GM18511 (cell line): ENCODE measurements around the gene PTPRM.

Source experiments
- ATAC-seq: cut with Tn5 transposase; IDR thresholded peaks from one replicate; pipeline ENCODE4 v1.9.1; 2021; ENCODE audit warnings: mild to moderate bottlenecking, moderate library complexity; ENCODE audit not compliant: unreplicated experiment

PTPRM gene

DNA sequence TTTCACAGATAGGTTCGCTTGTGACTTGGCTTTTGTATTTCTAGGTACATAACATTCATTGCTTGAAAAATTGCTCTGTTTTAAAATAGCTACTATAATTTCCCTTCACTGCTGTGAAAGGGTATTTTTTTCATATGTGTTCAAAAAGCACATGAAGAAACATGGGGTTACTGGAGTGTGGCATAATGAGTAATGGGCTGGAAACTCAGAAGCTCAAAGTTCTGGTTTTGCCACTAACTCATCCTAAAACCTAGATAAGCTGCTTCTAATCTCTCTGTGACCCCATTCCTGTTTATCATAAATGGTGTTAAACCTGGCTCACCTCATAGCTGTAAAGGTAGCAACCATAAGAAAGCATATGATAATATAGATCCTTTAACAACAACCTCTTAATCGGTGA is 319.3 kb downstream of the PTPRM start:
- no peak for ATAC-seq

DNA sequence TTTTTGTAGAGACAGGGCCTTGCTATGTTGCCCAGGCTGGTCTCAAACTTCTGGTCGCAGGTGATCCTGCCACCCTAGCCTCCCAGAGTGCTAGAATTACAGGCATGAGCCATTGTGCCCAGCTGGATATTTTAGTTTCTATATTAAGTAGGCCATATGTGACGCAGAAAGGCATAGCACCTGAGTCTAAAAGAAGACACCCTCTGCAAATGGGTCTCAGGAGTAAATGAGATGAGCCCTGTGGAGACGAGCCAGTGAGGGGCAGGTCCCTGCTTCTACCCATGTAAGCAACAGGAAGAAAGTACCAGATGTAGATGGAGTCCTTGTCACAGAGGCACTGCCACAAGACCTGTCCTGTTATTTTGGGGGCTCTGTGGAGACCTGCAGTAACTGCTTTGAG is 322.4 kb downstream of the PTPRM start:
- no peak for ATAC-seq

DNA sequence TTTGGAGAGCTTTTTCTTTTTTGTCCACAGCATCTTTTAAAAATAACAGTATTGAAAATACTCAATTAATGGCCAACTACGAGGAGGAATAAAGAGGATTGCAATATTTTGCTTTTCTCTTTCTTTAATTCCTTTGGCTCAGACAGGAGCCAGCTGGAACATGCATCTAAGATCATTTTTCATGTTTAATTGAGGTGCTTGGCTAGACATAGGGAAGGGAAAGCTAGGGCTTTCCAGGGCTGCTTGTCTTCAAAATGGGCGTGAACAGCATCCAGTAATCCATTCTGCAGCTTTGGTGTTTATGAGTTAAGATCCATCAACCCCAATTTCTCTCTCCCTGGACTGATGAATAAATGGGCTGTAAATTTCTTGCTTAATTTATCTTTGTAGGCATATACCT is 323.0 kb downstream of the PTPRM start:
- no peak for ATAC-seq

DNA sequence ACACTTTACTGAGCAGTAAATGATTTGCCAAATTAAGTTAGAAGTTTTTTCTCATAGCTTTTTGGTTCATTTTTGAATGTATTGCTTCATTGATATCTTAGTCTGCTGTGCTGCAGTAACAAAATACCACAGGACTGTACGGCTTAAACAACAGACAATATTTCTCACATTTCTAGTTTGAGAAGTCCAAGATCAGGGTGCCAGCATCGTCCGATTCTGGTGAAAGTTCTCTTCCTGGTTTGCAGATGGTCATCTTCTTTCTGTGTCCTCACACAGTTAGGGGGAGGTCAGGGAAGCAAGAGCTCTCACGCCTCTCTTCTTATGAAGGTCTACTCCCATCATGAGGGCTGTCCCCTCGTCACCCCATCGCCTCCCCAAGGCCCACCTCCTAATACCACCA is 325.4 kb downstream of the PTPRM start:
- ATAC-seq, result no peak

DNA sequence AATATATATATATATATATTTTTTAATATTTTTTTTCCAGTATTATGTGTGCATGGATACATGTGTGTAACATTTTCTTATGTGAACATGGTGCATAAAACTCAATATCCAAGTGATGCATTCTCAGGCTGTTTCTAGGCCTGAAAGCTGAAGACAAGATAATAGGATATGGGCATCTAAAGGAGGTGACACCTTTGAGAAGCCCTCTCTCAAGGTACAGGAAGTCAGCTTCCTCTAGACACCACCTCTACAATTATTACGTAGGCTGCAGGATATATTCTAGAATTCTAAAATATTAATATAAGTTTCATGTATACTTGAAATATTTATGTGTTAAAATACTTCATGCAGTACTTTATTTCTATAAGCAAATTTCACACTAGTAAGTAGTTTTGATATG is 327.5 kb downstream of the PTPRM start:
- ATAC-seq, result no peak

DNA sequence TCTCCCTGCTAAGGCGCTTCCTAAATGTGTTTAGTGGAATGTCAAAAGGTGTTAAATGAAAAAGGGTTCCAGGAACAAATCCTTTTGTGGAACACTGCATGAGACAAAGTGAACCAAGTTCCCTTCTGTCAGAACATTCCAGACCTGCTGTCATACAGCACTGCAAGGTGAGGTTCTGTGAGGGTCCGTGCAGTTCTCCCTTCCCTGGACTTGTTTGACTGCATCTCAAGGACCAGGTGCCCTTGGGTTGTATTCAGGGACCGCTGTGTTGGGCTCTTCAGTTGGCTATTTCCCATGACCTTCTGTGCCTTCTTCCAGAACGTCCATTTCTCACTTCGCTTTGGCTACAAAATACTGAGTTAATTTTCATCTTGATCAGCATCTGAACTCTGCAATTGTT is 328.2 kb downstream of the PTPRM start:
- no peak for ATAC-seq

DNA sequence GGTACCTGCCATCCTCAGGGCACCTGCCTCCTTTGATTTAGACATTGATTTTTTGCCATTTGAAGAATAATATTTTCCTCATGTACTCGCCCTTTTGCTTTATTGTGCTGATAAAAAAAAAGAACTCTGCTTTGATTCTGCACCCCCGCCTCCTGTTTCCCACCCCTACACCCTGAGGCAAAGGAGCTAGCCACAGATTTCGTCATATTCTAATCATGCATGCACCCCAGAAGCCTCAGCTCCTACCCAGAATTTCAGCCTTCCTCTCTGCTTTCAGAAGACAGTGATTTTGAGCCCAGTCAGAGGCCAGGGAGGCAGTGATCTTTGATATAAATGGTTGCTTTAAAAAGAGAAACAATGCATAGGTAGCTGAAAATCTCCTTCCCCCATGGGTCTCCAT is 329.0 kb downstream of the PTPRM start:
- no peak for ATAC-seq

DNA sequence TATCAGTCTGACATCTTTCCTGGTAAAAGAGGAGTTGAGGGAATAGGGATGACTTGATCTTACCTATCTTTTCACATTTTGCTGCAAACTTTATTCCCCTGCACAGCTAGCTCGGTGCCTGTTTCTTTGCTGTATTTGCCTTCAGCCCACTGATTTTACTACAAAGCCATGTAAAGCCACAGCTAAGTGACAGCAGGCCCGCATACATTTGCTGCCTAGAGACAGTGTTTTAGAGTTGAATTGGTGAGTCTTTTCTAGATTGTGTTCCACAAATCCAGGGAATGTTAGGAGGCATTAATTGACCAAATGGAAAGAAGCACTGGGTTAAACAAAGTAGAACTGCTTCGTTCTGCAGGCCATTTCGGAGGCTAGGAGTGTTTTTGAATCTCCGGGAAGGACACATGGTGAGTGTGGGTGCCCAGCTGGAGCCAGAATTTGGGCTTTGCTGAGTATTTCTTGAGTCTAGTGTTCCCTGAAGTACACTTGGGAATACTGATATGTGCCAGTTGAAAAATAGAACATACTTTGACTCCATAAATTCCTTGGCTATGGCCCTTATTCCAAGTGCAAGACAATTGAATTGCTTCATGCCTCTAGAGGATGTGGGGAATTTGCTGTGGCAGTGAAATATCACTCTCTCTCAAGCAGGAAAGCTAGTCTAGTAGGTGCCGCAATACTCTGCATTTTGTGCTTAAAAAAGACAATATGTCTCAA is 329.8 kb downstream of the PTPRM start:
- ATAC-seq, result no peak

DNA sequence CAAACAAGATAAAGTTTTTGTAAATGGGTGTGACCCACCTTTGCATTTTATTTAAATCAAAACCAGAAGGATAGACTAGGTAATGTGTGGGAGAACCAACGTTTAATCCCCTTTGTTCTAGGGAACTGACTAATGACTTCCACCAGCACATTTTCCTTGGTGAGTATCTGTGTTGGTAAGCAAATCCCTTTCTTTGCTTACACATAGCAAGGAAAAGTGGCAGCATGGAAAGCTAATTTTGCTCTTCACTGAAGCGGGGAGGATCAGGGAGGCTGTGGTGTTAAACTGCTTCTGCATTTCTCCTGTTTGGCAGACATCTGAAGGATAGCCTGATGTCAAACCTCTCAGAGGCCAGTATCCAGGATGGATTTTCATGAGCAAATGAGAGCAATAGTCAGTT is 331.1 kb downstream of the PTPRM start:
- ATAC-seq, result no peak

DNA sequence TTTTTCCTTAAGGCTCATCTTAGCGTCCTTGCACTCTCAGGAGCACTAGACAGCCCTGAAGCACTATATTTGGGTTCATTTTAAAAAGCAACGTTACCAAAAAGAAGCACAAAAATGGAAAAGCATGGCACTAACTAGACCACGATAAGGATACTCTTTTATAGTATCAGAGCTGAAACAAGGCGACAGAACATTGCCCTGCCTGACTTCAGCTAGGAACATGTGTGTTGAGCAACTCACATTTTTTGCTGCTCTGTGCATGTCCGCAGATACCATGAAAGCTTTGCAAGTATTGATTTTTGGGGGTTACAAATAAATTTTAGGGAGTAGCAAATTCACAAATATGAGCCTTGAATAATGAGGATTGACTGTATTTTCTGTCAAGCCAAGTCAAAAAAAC is 332.0 kb downstream of the PTPRM start:
- ATAC-seq, result no peak

DNA sequence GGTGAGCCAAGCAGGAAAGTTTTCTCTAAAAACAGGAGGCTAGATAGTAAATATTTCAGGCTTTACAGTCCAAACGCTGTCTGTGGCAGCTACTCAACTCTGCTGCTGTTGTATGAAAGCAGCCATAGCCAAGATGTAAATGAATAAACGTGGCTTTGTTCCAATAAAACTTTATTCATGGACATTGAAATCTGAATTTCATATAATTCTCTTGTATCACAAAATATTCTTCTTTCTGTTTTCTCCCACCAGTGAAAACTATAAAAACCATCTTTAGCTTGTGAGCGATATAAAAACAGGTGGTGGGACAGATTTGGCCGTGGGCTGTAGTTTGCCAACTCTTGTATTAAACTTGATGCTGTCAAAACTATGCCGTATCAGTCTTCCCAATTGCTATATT is 333.0 kb downstream of the PTPRM start:
- no peak for ATAC-seq

DNA sequence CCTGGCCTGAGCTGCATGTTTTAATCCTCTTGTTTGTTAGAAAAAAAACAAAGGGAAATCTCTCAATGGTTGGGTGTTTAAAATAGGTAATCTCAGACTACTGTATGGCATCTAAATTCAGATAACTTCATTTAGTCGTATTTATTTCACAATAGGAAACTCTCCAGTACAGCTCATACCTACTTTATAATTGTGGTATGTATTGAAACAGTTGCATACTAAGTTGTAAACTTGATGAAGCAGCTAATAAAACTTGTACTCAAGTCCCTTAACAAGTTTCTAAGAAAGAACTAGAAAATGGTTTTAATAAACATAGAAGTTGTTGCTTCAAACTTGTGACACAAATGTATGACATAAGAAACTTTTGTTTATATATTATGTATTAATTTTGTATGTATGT is 334.5 kb downstream of the PTPRM start:
- ATAC-seq, result no peak

DNA sequence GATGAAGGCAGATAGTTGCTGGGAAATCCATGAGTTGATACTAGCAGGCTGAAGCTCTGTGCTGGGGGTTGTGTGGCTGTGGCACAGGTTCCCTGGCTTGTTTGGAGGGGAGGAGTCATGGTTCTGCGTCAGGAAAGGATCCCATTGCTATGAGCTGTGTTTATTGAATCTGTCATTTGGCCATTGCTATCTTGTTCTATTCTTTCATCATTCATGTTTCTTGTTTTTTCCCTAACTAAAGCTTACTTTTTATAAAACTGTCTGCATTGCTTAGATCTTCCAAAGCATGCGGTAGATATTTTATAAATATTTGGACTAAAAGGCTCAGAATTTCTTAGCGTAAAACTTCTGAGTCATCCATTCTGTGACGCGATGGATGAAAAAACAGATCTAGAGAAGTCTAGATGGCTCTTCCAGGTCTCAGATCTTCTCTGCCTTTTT is 335.3 kb downstream of the PTPRM start:
- no peak for ATAC-seq

DNA sequence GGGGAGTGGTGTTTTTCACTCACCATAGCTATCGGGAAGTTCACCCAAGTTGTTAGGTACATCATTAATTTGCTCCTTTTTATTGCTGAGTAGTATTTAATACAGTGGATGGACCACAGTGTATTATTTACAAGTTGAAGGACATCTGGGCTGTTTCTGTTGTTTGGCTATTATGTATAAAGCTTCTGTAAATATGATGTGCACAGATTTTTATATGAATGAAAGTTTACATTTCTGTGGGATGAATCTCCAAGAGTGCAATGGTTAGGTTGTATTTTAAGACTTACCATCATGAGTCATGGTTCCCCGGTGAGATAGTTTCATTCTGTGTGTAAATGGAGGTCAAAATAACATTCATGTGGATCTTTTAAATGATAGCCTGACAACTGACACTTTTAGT is 337.4 kb downstream of the PTPRM start:
- no peak for ATAC-seq

DNA sequence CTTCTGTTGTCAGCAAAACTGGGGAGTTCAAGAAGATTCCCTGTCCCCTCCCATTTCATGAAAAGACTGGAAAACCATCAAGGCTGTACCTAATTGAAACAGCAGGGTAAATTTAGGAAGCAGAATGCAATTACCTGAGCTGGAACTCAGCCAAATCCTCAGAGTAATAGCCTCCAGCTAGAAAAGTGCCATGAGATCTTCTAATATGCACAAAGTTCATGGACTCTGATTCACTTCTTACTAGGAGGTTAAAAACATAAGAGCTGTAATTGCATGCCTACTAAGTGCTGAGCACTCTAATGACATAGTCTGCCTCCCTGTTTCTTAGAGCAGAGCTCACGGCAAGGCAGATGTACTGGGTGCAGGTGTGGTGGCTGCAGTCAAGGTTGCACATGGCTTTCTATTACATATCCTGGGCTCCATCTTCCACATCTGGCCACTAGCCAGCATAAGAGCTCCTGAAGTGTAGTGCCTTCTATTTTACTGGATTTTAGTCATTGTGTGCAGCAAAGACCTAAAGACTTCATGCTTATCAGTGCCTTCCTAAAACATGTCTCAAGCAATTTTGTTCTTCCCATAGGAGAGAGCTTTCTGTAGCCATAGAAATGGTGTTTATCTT is 341.7 kb downstream of the PTPRM start:
- ATAC-seq, result no peak

DNA sequence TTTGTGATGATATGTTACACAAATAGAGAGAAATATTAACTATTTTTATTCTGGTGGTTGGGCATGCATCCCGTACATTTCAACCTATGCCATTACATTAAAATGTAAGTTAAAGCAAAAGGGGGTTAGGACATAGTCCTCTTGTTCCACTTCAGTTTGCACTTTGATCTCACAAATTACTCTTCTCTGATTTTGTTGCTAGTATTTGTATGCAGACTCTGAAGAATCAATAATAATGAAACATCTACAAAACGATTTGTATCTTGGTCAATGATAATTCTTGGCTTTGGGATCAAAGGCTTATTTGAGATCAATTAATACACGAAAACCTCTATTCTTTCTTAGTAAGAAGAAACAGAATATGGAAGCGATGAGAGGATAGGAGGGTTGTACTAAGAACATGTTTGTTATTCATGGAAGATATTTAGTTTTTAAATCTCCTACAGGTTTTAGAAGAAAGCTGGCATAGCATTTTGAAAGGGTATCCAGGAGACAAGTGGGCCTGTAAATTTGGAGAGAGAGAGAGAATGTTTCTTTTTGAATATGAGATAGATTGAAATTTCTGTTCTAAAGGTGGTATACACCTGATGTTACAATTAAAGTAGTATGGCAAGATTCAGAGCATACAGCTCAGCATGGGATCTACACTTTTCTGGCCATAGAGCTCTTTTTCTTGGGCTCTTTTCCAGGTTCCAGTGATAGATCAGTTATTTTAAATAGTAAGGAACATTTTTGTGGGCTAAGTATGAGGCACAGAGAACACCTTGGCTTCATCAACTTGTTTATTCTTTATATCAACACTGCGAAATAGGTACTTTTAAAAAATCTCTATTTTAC is 347.9 kb downstream of the PTPRM start:
- no peak for ATAC-seq

DNA sequence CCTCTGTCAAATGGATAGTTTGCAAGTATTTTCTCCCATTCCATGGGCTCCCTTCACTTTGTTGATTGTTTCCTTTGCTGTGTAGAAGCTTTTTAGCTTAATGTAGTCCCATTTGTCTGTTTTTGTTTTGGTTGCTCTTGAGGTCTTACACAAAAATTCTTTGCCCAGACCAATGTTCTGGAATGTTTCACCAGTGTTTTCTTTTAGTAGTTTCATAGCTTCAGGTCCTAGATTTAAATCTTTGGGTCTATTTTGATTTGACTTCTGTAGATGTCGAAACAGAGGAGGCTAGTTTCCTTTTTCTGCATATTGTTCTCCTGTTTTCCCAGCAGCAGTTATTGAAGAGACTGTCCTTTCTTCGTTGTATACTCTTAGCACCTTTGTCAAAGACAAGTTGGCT is 351.6 kb downstream of the PTPRM start:
- no peak for ATAC-seq

DNA sequence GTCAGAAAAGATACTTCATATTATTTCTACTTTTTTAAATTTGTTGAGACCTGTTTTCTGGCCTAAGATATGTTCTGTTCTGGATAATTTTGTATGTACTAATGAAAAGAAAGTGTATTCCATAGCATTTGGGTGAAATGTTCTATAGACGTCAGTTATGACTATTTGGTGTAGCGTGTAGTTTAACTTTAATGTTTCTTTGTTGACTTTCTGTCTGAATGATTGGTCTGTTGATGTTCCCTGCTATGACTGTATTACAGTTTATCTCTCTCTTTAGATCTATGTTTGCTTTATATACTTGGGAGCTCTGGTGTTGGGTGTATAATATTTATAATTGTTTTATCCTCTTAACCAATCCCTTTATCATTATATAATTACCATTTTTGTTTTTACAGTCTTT is 352.4 kb downstream of the PTPRM start:
- ATAC-seq, result no peak

DNA sequence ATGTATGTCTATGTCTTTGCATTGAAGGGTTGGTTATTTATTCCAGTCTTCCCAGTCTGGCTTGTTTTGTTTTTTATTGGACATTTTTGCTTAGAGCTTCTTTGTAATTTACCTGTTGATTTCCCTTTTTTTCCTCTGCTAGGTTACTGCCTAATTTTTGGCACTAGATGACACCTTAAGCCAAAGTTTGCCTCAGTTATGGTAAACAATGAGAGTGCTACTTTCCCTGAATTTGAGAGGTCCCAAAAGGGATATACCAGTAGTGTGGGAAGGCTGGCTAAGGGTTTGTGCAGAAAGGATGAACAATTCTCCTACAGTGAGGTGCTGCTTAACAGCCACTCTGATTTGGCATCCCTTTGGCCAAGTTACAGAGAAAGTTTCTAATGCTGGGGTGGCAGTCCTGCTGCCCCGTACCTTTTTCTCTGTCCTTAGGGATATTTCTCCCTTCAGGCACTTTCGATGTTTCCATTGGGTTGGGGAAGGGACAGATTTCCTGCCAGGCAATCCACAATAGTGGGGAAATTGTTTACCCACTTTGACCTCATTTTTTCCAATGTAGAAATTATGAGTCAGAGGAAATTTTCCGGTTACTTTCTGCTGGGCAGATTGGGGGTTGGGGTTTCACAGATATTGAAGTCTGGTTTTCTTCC is 354.9 kb downstream of the PTPRM start:
- ATAC-seq, result no peak

DNA sequence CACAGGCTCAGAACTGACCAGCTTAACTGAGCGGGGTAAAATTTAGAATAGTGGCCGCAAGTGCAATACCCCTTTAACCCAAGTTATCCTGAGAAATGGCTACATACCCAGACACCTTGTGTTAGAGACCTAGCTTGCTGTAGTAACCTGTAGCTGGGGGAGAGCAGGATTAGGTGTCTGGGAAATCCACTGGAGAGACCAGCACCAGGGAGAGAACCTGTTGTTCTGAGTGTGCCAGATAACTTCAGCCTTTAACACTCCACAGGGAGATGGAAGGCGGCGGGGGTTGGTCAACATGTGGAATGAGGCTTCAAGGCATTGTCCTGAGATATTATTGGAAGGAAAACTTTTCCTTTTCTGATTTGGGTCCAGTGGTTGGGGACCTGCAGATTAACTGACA is 356.0 kb downstream of the PTPRM start:
- no peak for ATAC-seq

DNA sequence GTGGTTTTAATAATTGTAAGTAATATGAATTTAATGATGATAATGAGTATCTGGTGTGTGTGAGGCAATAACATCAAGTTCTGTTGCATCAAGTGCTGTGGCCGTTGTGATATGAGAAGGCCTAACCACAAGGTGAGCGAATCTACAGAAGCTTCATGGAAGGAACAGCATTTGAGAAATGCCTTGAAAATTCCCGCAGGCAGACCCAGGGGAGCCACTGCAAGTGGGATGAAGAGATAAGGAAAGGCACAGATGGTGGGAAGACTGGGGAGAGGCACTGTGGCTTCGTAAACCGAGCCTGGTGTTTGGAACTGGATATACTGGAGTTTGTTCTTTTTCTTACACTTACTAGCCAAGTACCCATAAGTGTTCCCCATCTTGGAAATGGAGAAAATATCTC is 357.5 kb downstream of the PTPRM start:
- ATAC-seq, result no peak

DNA sequence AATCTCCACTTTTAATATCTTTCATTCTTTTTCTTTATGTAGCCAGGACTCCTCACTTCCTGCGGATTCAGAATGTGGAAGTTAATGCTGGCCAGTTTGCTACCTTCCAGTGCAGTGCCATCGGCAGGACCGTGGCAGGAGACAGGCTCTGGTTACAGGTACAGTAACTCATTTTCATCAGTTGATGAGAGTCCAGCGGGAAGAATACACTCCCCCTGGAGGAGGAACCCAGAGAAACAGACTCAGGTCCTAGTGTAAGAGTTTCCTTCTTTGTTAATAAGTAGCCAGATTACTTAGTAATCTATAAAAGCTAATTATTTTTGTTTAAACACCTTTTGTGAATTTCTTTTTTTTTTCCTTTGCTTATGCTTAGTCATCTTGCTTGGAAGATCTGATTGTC is 359.4 kb downstream of the PTPRM start:
- no peak for ATAC-seq
